H1 (cell line): ENCODE data around the gene TOMM40L. TPM values are rescaled to one million over a fixed set of nuclear protein-coding genes. Genes with fewer than 3 reads are reported as not detected.

Source experiments
- GABPA ChIP-seq: IDR thresholded peaks from 2 replicates; pipeline ENCODE4 v1.6.1; 2011; ENCODE audit warnings: mild to moderate bottlenecking, low read length, moderate library complexity, borderline replicate concordance; ENCODE audit not compliant: insufficient read depth
- JUN ChIP-seq: IDR thresholded peaks from 2 replicates; pipeline ENCODE4 v1.6.1; 2011; ENCODE audit warnings: low read depth, mild to moderate bottlenecking, improper control_type of control experiment, low read length
- KDM1A ChIP-seq: fragments of 200-600, 300-600 bp; sonication (generic); IDR thresholded peaks from 2 replicates; pipeline ENCODE4 v1.7.1; 2016; ENCODE audit warnings: mild to moderate bottlenecking, low read length, borderline replicate concordance
- SRF ChIP-seq: IDR thresholded peaks from 2 replicates; pipeline ENCODE4 v1.6.1; 2011; ENCODE audit warnings: mild to moderate bottlenecking, low read depth, low read length, moderate library complexity
- TEAD4 ChIP-seq: IDR thresholded peaks from 2 replicates; pipeline ENCODE4 v1.6.1; 2012; ENCODE audit warnings: low read depth, low read length, inconsistent platforms, mixed read lengths
- ZNF274 ChIP-seq: IDR thresholded peaks from 2 replicates; pipeline ENCODE4 v1.7.0; 2012; ENCODE audit warnings: low read length, borderline replicate concordance; ENCODE audit errors: extremely low read depth
- polyA plus RNA-seq, 7 experiments: library from polyadenylated mRNA; depleted of rRNA in 3 of 7; stranded (reverse) in 5 of 7; unstranded in 2 of 7; fragments of >200 nt in 5 of 7; fragments of 200-250 nt in 2 of 7; gene quantifications; 1 replicate in 5 of 7; 2 replicates in 1 of 7; 4 replicates in 1 of 7; pipeline versions ENCODE4 v1.2.1 to v1.2.3, GENCODE V29; 2011 to 2013; ENCODE audit warnings: missing spikeins in 2 of 7, mixed read lengths in 2 of 7
- total RNA-seq: library from RNA; stranded (reverse); fragmentation: NEBNext Ultra II Directional; extraction: Animal tissue kit (Norgen Biotek cat#: 25700); gene quantifications from 2 replicates; pipeline ENCODE4 v1.2.1, GENCODE V29; 2021
- TF ChIP-seq, protein P1 (sequence below): fragments of 300-600 bp; sonication (generic); IDR thresholded peaks from 2 replicates; pipeline ENCODE4 v1.7.1; 2012; ENCODE audit warnings: low read length, moderate library complexity, mild to moderate bottlenecking, inconsistent platforms; ENCODE audit not compliant: insufficient replicate concordance
- TF ChIP-seq, protein P2 (sequence below): IDR thresholded peaks from 2 replicates; pipeline ENCODE4 v1.6.1; 2011; ENCODE audit warnings: low read length, improper control_type of control experiment

The TOMM40L gene
- total and polyA plus RNA-seq, 2 of the 8 experiments (the other 6 are each of a cell fraction or from before 2014, with no cell fraction given): 11.4 to 15.0 TPM

DNA sequence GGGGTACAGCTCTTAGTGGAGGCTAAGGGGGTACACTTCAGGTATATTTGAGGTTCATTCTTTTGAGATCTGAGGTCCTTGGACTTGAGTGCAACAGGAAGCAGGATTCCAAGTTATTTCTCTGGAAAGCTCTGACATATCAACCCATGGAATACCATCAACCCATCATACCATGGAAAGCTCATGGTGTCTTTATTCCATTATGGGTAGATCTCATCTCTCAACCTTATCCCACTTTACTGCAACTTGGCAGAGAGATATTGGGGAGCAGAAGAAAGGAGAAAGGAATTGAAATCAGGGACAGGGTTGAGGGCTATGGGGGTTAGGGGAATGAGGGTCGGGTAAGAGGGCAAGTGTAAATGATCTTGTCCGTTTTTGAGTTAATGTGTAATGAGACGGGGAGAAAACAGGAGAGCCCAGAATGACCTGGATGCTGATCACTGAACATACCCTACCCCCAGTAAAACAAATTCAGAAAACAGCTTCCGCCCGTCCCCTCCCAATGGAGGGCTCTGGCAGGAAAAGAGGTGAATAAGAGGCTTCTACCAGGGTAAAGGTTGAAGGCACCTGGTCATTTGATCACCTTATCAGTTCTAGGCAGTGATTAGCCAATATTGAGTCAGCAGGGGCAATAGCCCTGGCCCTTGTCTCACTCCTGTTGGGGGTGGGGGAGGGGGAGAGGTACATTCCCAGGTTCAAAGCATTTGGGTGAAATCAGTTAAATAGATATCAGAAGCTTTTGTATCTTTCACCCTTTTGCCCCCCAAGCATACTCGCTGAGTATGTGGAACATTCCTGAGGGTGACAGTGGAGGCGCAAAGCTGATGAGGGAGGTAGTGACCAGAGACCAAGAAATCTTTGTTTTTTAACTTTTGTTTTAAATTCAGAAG is 1.8 kb upstream of the TOMM40L start (continued):
- TF ChIP-seq, protein P1, sequence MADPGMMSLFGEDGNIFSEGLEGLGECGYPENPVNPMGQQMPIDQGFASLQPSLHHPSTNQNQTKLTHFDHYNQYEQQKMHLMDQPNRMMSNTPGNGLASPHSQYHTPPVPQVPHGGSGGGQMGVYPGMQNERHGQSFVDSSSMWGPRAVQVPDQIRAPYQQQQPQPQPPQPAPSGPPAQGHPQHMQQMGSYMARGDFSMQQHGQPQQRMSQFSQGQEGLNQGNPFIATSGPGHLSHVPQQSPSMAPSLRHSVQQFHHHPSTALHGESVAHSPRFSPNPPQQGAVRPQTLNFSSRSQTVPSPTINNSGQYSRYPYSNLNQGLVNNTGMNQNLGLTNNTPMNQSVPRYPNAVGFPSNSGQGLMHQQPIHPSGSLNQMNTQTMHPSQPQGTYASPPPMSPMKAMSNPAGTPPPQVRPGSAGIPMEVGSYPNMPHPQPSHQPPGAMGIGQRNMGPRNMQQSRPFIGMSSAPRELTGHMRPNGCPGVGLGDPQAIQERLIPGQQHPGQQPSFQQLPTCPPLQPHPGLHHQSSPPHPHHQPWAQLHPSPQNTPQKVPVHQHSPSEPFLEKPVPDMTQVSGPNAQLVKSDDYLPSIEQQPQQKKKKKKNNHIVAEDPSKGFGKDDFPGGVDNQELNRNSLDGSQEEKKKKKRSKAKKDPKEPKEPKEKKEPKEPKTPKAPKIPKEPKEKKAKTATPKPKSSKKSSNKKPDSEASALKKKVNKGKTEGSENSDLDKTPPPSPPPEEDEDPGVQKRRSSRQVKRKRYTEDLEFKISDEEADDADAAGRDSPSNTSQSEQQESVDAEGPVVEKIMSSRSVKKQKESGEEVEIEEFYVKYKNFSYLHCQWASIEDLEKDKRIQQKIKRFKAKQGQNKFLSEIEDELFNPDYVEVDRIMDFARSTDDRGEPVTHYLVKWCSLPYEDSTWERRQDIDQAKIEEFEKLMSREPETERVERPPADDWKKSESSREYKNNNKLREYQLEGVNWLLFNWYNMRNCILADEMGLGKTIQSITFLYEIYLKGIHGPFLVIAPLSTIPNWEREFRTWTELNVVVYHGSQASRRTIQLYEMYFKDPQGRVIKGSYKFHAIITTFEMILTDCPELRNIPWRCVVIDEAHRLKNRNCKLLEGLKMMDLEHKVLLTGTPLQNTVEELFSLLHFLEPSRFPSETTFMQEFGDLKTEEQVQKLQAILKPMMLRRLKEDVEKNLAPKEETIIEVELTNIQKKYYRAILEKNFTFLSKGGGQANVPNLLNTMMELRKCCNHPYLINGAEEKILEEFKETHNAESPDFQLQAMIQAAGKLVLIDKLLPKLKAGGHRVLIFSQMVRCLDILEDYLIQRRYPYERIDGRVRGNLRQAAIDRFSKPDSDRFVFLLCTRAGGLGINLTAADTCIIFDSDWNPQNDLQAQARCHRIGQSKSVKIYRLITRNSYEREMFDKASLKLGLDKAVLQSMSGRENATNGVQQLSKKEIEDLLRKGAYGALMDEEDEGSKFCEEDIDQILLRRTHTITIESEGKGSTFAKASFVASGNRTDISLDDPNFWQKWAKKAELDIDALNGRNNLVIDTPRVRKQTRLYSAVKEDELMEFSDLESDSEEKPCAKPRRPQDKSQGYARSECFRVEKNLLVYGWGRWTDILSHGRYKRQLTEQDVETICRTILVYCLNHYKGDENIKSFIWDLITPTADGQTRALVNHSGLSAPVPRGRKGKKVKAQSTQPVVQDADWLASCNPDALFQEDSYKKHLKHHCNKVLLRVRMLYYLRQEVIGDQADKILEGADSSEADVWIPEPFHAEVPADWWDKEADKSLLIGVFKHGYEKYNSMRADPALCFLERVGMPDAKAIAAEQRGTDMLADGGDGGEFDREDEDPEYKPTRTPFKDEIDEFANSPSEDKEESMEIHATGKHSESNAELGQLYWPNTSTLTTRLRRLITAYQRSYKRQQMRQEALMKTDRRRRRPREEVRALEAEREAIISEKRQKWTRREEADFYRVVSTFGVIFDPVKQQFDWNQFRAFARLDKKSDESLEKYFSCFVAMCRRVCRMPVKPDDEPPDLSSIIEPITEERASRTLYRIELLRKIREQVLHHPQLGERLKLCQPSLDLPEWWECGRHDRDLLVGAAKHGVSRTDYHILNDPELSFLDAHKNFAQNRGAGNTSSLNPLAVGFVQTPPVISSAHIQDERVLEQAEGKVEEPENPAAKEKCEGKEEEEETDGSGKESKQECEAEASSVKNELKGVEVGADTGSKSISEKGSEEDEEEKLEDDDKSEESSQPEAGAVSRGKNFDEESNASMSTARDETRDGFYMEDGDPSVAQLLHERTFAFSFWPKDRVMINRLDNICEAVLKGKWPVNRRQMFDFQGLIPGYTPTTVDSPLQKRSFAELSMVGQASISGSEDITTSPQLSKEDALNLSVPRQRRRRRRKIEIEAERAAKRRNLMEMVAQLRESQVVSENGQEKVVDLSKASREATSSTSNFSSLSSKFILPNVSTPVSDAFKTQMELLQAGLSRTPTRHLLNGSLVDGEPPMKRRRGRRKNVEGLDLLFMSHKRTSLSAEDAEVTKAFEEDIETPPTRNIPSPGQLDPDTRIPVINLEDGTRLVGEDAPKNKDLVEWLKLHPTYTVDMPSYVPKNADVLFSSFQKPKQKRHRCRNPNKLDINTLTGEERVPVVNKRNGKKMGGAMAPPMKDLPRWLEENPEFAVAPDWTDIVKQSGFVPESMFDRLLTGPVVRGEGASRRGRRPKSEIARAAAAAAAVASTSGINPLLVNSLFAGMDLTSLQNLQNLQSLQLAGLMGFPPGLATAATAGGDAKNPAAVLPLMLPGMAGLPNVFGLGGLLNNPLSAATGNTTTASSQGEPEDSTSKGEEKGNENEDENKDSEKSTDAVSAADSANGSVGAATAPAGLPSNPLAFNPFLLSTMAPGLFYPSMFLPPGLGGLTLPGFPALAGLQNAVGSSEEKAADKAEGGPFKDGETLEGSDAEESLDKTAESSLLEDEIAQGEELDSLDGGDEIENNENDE: no peak
- TF ChIP-seq JUN (no peak), ZNF274 (no peak), KDM1A (no peak), SRF (no peak), GABPA (no peak), TEAD4 (no peak)
- TF ChIP-seq, protein P2, sequence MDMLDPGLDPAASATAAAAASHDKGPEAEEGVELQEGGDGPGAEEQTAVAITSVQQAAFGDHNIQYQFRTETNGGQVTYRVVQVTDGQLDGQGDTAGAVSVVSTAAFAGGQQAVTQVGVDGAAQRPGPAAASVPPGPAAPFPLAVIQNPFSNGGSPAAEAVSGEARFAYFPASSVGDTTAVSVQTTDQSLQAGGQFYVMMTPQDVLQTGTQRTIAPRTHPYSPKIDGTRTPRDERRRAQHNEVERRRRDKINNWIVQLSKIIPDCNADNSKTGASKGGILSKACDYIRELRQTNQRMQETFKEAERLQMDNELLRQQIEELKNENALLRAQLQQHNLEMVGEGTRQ: no peak
